Measurements from ENCODE around the gene TRIM75.

TRIM75 gene

DNA sequence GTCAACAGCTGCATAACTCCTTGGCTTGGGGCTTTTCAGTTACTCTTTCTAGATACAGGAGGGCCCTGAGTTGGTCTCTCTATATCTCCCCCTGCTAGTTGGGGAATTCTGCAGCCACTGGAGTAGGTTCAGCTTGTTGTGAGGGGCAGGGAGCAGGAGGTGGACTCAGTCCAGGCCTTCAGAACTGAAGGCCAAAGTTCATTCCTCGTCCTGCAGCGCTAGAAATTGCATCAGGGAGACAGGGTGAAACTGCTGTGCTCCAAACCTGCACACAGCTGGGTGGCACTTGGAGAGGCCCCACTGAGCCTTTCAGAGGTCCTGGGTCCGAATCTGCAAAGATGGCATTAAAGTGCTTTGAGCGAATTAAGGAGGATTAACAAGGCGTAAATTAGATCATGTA is 46.8 kb upstream of the TRIM75 start:
- H3K4me3 ChIP-seq (ENCODE audit: low read depth, low read length, poor library complexity, severe bottlenecking): no peak overlapping the region
- H3K79me2 ChIP-seq (ENCODE audit: insufficient read depth, low read length): no peaks in the 10 kb centered on the region
- H3K27ac ChIP-seq (ENCODE audit: low read depth, low read length, poor library complexity, severe bottlenecking): no peak overlapping the region
- no peaks in the 10 kb centered on the region for H3K9me3 ChIP-seq (ENCODE audit: low read length)
- no peaks in the 10 kb centered on the region for H3K9me2 ChIP-seq (ENCODE audit: low read depth, low read length)
- no peak overlapping the region for H3K4me2 ChIP-seq (ENCODE audit: low read length)
- no peak overlapping the region for H2AFZ ChIP-seq (ENCODE audit: low read length)
- H3K9ac ChIP-seq (ENCODE audit: low read length): no peak overlapping the region
- no peaks in the 10 kb centered on the region; the same call in 1 of the 2 replicates for H3K27me3 ChIP-seq (ENCODE audit: insufficient read depth, low read length)
- H4K20me1 ChIP-seq (ENCODE audit: insufficient read depth, low read length): no peaks in the 10 kb centered on the region
- H3F3A ChIP-seq (ENCODE audit: insufficient read depth, low read length): no peaks in the 10 kb centered on the region
- no peaks in the 10 kb centered on the region for H3K4me1 ChIP-seq (ENCODE audit: insufficient read depth, low read length, severe bottlenecking)
- no peak for TF ChIP-seq CTCF (IDR thresholded peaks at IDR 0.05; ENCODE audit: low read length)
- TF ChIP-seq EZH2 (IDR thresholded peaks at IDR 0.05; ENCODE audit: borderline replicate concordance, low read length): no peak
- H3K36me3 ChIP-seq (ENCODE audit: insufficient read depth, low read length): no peaks in the 10 kb centered on the region

- Histone ChIP-seq H3F3A (ENCODE audit: insufficient read depth, low read length) (no peaks in the 10 kb centered on the region), H3K9me2 (ENCODE audit: low read depth, low read length) (no peaks in the 10 kb centered on the region), H2AFZ (ENCODE audit: low read length) (no peak overlapping the region), H3K4me3 (ENCODE audit: low read depth, low read length, poor library complexity, severe bottlenecking) (no peak overlapping the region), H3K4me2 (ENCODE audit: low read length) (no peak overlapping the region), H3K9me3 (ENCODE audit: low read length) (no peaks in the 10 kb centered on the region), H3K9ac (ENCODE audit: low read length) (no peak overlapping the region), H3K36me3 (ENCODE audit: insufficient read depth, low read length) (no peaks in the 10 kb centered on the region), H3K4me1 (ENCODE audit: insufficient read depth, low read length, severe bottlenecking) (no peaks in the 10 kb centered on the region), H3K27ac (ENCODE audit: low read depth, low read length, poor library complexity, severe bottlenecking) (no peak overlapping the region), H3K79me2 (ENCODE audit: insufficient read depth, low read length) (no peaks in the 10 kb centered on the region), H4K20me1 (ENCODE audit: insufficient read depth, low read length) (no peaks in the 10 kb centered on the region), H3K27me3 (ENCODE audit: insufficient read depth, low read length) (no peaks in the 10 kb centered on the region; the same call in 1 of the 2 replicates)
- TF ChIP-seq EZH2 (IDR thresholded peaks at IDR 0.05; ENCODE audit: borderline replicate concordance, low read length) (no peak), CTCF (IDR thresholded peaks at IDR 0.05; ENCODE audit: low read length) (no peak)
Measured at GRCh38 chr4:165009493-165010227, 44.0 kb upstream of the TRIM75 start.

- H3K27me3 ChIP-seq (ENCODE audit: insufficient read depth, low read length): no peaks in the 10 kb centered on the region; the same call in 1 of the 2 replicates
- H3K36me3 ChIP-seq (ENCODE audit: insufficient read depth, low read length): no peaks in the 10 kb centered on the region
- no peak overlapping the region for H3K27ac ChIP-seq (ENCODE audit: low read depth, low read length, poor library complexity, severe bottlenecking)
- H3K9me3 ChIP-seq (ENCODE audit: low read length): no peaks in the 10 kb centered on the region
- TF ChIP-seq CTCF (IDR thresholded peaks at IDR 0.05; ENCODE audit: low read length) (no peak), EZH2 (IDR thresholded peaks at IDR 0.05; ENCODE audit: borderline replicate concordance, low read length) (no peak)
- no peak overlapping the region for H3K9ac ChIP-seq (ENCODE audit: low read length)
- no peak overlapping the region for H3K4me2 ChIP-seq (ENCODE audit: low read length)
- no peaks in the 10 kb centered on the region for H4K20me1 ChIP-seq (ENCODE audit: insufficient read depth, low read length)
- no peaks in the 10 kb centered on the region for H3F3A ChIP-seq (ENCODE audit: insufficient read depth, low read length)
- H3K4me1 ChIP-seq (ENCODE audit: insufficient read depth, low read length, severe bottlenecking): no peaks in the 10 kb centered on the region
- H3K4me3 ChIP-seq (ENCODE audit: low read depth, low read length, poor library complexity, severe bottlenecking): no peak overlapping the region
- H3K79me2 ChIP-seq (ENCODE audit: insufficient read depth, low read length): no peaks in the 10 kb centered on the region
- no peak overlapping the region for H2AFZ ChIP-seq (ENCODE audit: low read length)
- H3K9me2 ChIP-seq (ENCODE audit: low read depth, low read length): no peaks in the 10 kb centered on the region
Measured at GRCh38 chr4:165010487-165010886, 43.2 kb upstream of the TRIM75 start.

Measured in OCI-LY1 (cell line).